Endothelial cell of umbilical vein (primary cell): ENCODE data around the gene ACSS1. TPM values are rescaled to one million over a fixed set of nuclear protein-coding genes. Genes with fewer than 3 reads are reported as not detected.
A peak's percentile ranks its signal among the peaks of the same experiment; 100 is the strongest.

Experiments
- BruUV-seq: library from RNA; stranded (reverse); fragments of 400-500 nt; replicated peaks from 2 replicates; lab custom pipeline; 2021; lab: Mats Ljungman, UMichigan
- CTCF ChIA-PET: fragments of 300-600, 350-600 bp; sonication (Branson Sonifier 250); formaldehyde crosslinking; loops from one replicate; lab custom pipeline; 2021; ENCODE audit warnings: antibody characterized with exemption, inconsistent platforms; lab: Charles Lee
- POLR2A ChIA-PET: fragments of 300-600, 350-600 bp; sonication (Branson Sonifier 250); formaldehyde crosslinking; loops from one replicate; lab custom pipeline; 2021; ENCODE audit warnings: antibody characterized with exemption, inconsistent platforms; lab: Charles Lee
- DNase-seq: peaks from one replicate; pipeline ENCODE4 v3.0.0-alpha.2; 2011; ENCODE audit warnings: low read depth, low spot score
- FAIRE-seq: peaks from 2 replicates; lab custom pipeline; 2011; peaks lifted over from hg19 to GRCh38; lab: Jason Lieb, UNC
- H2AFZ ChIP-seq: 2 replicates; pipeline ENCODE4 v1.6.0; 2012; ENCODE audit warnings: low read depth, low read length, control low read depth, inconsistent platforms
- H3K27ac ChIP-seq: 2 replicates; pipeline ENCODE4 v1.5.1; 2011; ENCODE audit warnings: low read depth, mild to moderate bottlenecking, control low read depth, low read length, moderate library complexity; ENCODE audit not compliant: insufficient read depth
- H3K27me3 ChIP-seq, 2 experiments: 2 replicates each; pipeline versions ENCODE4 v1.6.0 to v1.6.1; 2011; ENCODE audit warnings: low read length in 2 of 2, mixed read lengths in 1 of 2; ENCODE audit not compliant: control insufficient read depth in 2 of 2, insufficient read depth in 2 of 2
- H3K36me3 ChIP-seq, 2 experiments: 2 replicates in 1 of 2; 3 replicates in 1 of 2; pipeline ENCODE4 v1.5.1; 2011; ENCODE audit warnings: low read length in 2 of 2, mild to moderate bottlenecking in 1 of 2, moderate library complexity in 1 of 2; ENCODE audit not compliant: control insufficient read depth in 2 of 2, insufficient read depth in 2 of 2; ENCODE audit errors: extremely low read depth in 1 of 2
- H3K4me1 ChIP-seq: 3 replicates; pipeline ENCODE4 v1.5.1; 2011; ENCODE audit warnings: mild to moderate bottlenecking, low read length; ENCODE audit not compliant: control insufficient read depth, insufficient read depth; ENCODE audit errors: extremely low read depth
- H3K4me2 ChIP-seq: 2 replicates; pipeline ENCODE4 v1.6.1; 2011; ENCODE audit warnings: low read length, control low read depth, mixed read lengths; ENCODE audit not compliant: insufficient read depth
- H3K4me3 ChIP-seq, 3 experiments: fragments of 200-600 bp in 1 of 3; sonication (generic), shearing (Covaris generic) in 1 of 3; replicated peaks in 1 of 3; 2 replicates each; pipeline ENCODE4 v1.5.1; 2011 to 2016; ENCODE audit warnings: control low read depth in 3 of 3, low read length in 3 of 3, mild to moderate bottlenecking in 2 of 3, inconsistent platforms in 1 of 3, low read depth in 1 of 3, moderate library complexity in 1 of 3; ENCODE audit not compliant: insufficient read depth in 1 of 3
- H3K79me2 ChIP-seq: 2 replicates; pipeline ENCODE4 v1.6.0; 2012; ENCODE audit warnings: low read length, inconsistent platforms; ENCODE audit not compliant: control insufficient read depth, insufficient read depth
- H3K9ac ChIP-seq: replicated peaks from 2 replicates; pipeline ENCODE3; 2011; ENCODE audit warnings: low read length, control low read depth; ENCODE audit not compliant: insufficient read depth; ENCODE audit errors: extremely low read depth
- H3K9me1 ChIP-seq: replicated peaks from 3 replicates; pipeline ENCODE4 v1.6.0; 2011; ENCODE audit warnings: mild to moderate bottlenecking, low read length; ENCODE audit not compliant: control insufficient read depth, insufficient read depth; ENCODE audit errors: extremely low read depth
- H3K9me3 ChIP-seq: replicated peaks from 2 replicates; pipeline ENCODE4 v1.5.1; 2012; ENCODE audit warnings: low read length, inconsistent platforms; ENCODE audit not compliant: control insufficient read depth, insufficient read depth
- H4K20me1 ChIP-seq: replicated peaks from 2 replicates; pipeline ENCODE3; 2011; ENCODE audit warnings: mild to moderate bottlenecking, low read length; ENCODE audit not compliant: control insufficient read depth, insufficient read depth; ENCODE audit errors: extremely low read depth
- CTCF ChIP-seq, 2 donors: IDR thresholded peaks; 1 replicate in 1 of 2; 2 replicates in 1 of 2; pipeline ENCODE4 v1.5.1; 2011; ENCODE audit warnings: low read length in 2 of 2, mild to moderate bottlenecking in 2 of 2, moderate library complexity in 2 of 2, control low read depth in 1 of 2, inconsistent platforms in 1 of 2, low read depth in 1 of 2; ENCODE audit not compliant: insufficient read depth in 1 of 2; ENCODE audit errors: extremely low read depth in 1 of 2
- GATA2 ChIP-seq: IDR thresholded peaks from 2 replicates; pipeline ENCODE4 v1.7.0; 2011; ENCODE audit warnings: low read depth, mild to moderate bottlenecking, moderate library complexity, mixed read lengths, low read length; ENCODE audit not compliant: insufficient read length, insufficient read depth
- POLR2A ChIP-seq: IDR thresholded peaks from 2 replicates; pipeline ENCODE4 v1.6.1; 2012; ENCODE audit warnings: low read depth, mild to moderate bottlenecking, control low read depth, low read length
- dilution Hi-C: fragments of 300-500 bp; cut with MboI; formaldehyde crosslinking; loops from one replicate; pipeline ENCODE4 v1.15.0; 2019; ENCODE audit warnings: low sequenced_read_pairs; ENCODE audit not compliant: extremely low pct_ligation_motif_present
- intact Hi-C: fragments of 100-400 bp; cut with micrococcal nuclease; formaldehyde crosslinking; loops from one replicate; pipeline ENCODE4 v1.10.0; 2022
- polyA plus RNA-seq, 4 experiments: library from polyadenylated mRNA; depleted of rRNA in 3 of 4; stranded (reverse) in 3 of 4; unstranded in 1 of 4; fragments of >200 nt; gene quantifications; 2 replicates each; pipeline versions ENCODE4 v1.2.1 to v1.2.3, GENCODE V29; 2011 to 2012; ENCODE audit warnings: missing spikeins in 1 of 4
- total RNA-seq: library from RNA; stranded (reverse); gene quantifications from 2 replicates; pipeline ENCODE4 v1.2.3, GENCODE V29; 2021

The ACSS1 gene
- total and polyA plus RNA-seq, 2 donors (not counting 3 experiments of a cell fraction or from before 2014, with no cell fraction given), result 6.2 to 17.9 TPM

GRCh38 chr20:24993337-24994185, 64.4 kb downstream of the ACSS1 start:
- no peaks in the 10 kb centered on the region for H3K9me3 ChIP-seq
- BruUV-seq, result no TSS peak
- H3K9me1 ChIP-seq, result no peaks in the 10 kb centered on the region
- peaks cover 19% of the 10 kb centered on the region for H3K4me1 ChIP-seq
- TF ChIP-seq GATA2 (no peak), POLR2A (no peak), CTCF (IDR thresholded peaks at IDR 0.05; ENCODE audit: extremely low read depth in 1 of 2, insufficient read depth in 1 of 2, low read depth in 1 of 2, low read length in 2 of 2) (peak in 1 of 2 donors; percentile 1)
- peak overlapping the region; percentile 36 for H2AFZ ChIP-seq
- no peaks in the 10 kb centered on the region for H3K36me3 ChIP-seq
- H3K27ac ChIP-seq, result peak overlapping the region; percentile 73
- intact Hi-C loops (loop anchor here (1.0 to 2.0 kb wide), 3 partner anchors 43 to 406 kb away; partner anchors contain the start of gene ABHD12), dilution Hi-C loops (no loop called here)
- CTCF ChIA-PET, result interaction anchor here (0.6 to 4.7 kb wide), 14 partner anchors 11 to 1056 kb away, joined by 3 to 96 read pairs (median 4); partner anchors contain the start of genes GINS1 and PYGB
- FAIRE-seq (no peak), DNase-seq (peak; percentile 41)
- POLR2A ChIA-PET, result no interaction called here
- peaks cover 19% of the 10 kb centered on the region for H3K79me2 ChIP-seq
- peak overlapping the region; percentile 76 for H3K4me2 ChIP-seq
- H3K4me3 ChIP-seq, result peak overlapping the region in 1 of 3 experiments; percentile 58
- no peaks in the 10 kb centered on the region for H4K20me1 ChIP-seq
- H3K27me3 ChIP-seq, result peaks cover 0 to 10% of the 10 kb centered on the region in 2 experiments
- H3K9ac ChIP-seq, result peak overlapping the region; percentile 74
